CD1c-positive myeloid dendritic cell (primary cell): ENCODE results near the gene MNAT1.
"Not testable (repeated sequence)": the region's sequence is repeated elsewhere in the genome, so short reads cannot be mapped to it uniquely, and the experiment has no call there.

ENCODE experiments used
- DNase-seq: peaks from one replicate; pipeline ENCODE4 v3.0.0-alpha.2; 2016; ENCODE audit errors: extremely low spot score

Gene MNAT1

GRCh38 chr14:60882219-60882618 lies 147.7 kb downstream of the MNAT1 start:
- no peak for DNase-seq

- no peak for DNase-seq
These were observed 149.6 kb downstream of the MNAT1 start for GRCh38 chr14:60884134-60884533.

- DNase-seq, result not testable (repeated sequence)
These were observed 156.1 kb downstream of the MNAT1 start for GRCh38 chr14:60890636-60891035.

GRCh38 chr14:60893911-60894310 lies 159.3 kb downstream of the MNAT1 start:
- no peak for DNase-seq

GRCh38 chr14:60904381-60904780 lies 169.8 kb downstream of the MNAT1 start:
- DNase-seq, result no peak

GRCh38 chr14:60905923-60906322 lies 171.4 kb downstream of the MNAT1 start:
- no peak for DNase-seq

- DNase-seq, result no peak
These were observed 181.2 kb downstream of the MNAT1 start for GRCh38 chr14:60915781-60916180.

GRCh38 chr14:60922050-60922449 lies 187.5 kb downstream of the MNAT1 start:
- no peak for DNase-seq

- no peak for DNase-seq
These were observed 190.7 kb downstream of the MNAT1 start for GRCh38 chr14:60925286-60925685.

GRCh38 chr14:60926002-60926401 lies 191.4 kb downstream of the MNAT1 start:
- no peak for DNase-seq

- no peak for DNase-seq
These were observed 196.7 kb downstream of the MNAT1 start for GRCh38 chr14:60931218-60931617.

GRCh38 chr14:60933920-60934655 lies 199.5 kb downstream of the MNAT1 start:
- no peak for DNase-seq

- DNase-seq, result no peak
These were observed 200.8 kb downstream of the MNAT1 start for GRCh38 chr14:60935319-60935718.

- no peak for DNase-seq
These were observed 209.1 kb downstream of the MNAT1 start for GRCh38 chr14:60943637-60944032.

GRCh38 chr14:60944204-60944603 lies 209.6 kb downstream of the MNAT1 start:
- DNase-seq, result no peak

- DNase-seq, result peak; percentile 23
These were observed 211.4 kb downstream of the MNAT1 start for GRCh38 chr14:60945984-60946383.

- DNase-seq, result no peak
These were observed 212.2 kb downstream of the MNAT1 start for GRCh38 chr14:60946773-60947172.

- DNase-seq, result no peak
These were observed 217.3 kb downstream of the MNAT1 start for GRCh38 chr14:60951776-60952435.

- DNase-seq, result no peak
These were observed 221.6 kb downstream of the MNAT1 start for GRCh38 chr14:60956202-60956601.

GRCh38 chr14:60956632-60957031 lies 222.1 kb downstream of the MNAT1 start:
- no peak for DNase-seq

- no peak for DNase-seq
These were observed 223.6 kb downstream of the MNAT1 start for GRCh38 chr14:60958146-60958545.

GRCh38 chr14:60963761-60964160 lies 229.2 kb downstream of the MNAT1 start:
- DNase-seq, result no peak

- DNase-seq, result no peak
These were observed 230.3 kb downstream of the MNAT1 start for GRCh38 chr14:60964904-60965303.

- DNase-seq, result no peak
These were observed 230.8 kb downstream of the MNAT1 start for GRCh38 chr14:60965402-60965801.
